Measurements from ENCODE around the gene KAZN. TPM values are rescaled to one million over a fixed set of nuclear protein-coding genes. Genes with fewer than 3 reads are reported as not detected.

The KAZN gene
- polyA plus RNA-seq, 1 donor (not counting 4 experiments of a cell fraction or from before 2014, with no cell fraction given), result 5.9 TPM

DNA sequence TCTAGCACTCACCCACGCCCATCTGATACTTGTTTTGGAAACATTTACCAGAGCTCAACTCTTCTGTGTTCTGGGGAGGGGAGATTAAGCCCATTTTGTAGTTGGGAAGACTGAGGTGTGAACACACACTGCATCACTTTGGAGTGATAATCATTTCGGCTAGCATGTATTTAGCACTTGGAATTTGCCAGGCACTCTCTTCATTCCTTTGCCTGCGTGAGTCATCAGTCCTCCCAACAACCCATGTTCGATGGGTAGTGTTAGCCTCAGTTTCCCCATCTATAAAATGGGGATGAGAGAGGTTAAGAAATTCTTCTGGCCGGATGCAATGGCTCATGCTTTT, 372.3 kb downstream of the KAZN start:
- H3K27ac ChIP-seq (ENCODE audit: control insufficient read depth, insufficient read depth, low read length), result no peak overlapping the region
- no peaks in the 10 kb centered on the region for H3K27me3 ChIP-seq (ENCODE audit: control insufficient read depth, extremely low read depth, insufficient read depth, low read length)
- no peak overlapping the region for H3K4me2 ChIP-seq (ENCODE audit: control insufficient read depth, extremely low read depth, insufficient read depth, low read depth, low read length)
- peaks cover 9% of the 10 kb centered on the region for H3K4me1 ChIP-seq (ENCODE audit: control insufficient read depth, extremely low read depth, insufficient read depth, low read length)
- H3K79me2 ChIP-seq (ENCODE audit: control insufficient read depth, insufficient read depth, low read length), result peaks cover 36% of the 10 kb centered on the region
- no peak for TF ChIP-seq EZH2 (IDR thresholded peaks at IDR 0.05; ENCODE audit: low read length)
- TF ChIP-seq, protein P1, sequence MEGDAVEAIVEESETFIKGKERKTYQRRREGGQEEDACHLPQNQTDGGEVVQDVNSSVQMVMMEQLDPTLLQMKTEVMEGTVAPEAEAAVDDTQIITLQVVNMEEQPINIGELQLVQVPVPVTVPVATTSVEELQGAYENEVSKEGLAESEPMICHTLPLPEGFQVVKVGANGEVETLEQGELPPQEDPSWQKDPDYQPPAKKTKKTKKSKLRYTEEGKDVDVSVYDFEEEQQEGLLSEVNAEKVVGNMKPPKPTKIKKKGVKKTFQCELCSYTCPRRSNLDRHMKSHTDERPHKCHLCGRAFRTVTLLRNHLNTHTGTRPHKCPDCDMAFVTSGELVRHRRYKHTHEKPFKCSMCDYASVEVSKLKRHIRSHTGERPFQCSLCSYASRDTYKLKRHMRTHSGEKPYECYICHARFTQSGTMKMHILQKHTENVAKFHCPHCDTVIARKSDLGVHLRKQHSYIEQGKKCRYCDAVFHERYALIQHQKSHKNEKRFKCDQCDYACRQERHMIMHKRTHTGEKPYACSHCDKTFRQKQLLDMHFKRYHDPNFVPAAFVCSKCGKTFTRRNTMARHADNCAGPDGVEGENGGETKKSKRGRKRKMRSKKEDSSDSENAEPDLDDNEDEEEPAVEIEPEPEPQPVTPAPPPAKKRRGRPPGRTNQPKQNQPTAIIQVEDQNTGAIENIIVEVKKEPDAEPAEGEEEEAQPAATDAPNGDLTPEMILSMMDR (optimal IDR thresholded peaks at IDR 0.05 in 1 of 3, IDR thresholded peaks at IDR 0.05 in 1 of 3, conservative IDR thresholded peaks at IDR 0.05 in 1 of 3; ENCODE audit: extremely low read depth in 1 of 3, insufficient read depth in 2 of 3, low read length in 3 of 3), result no peak
- peaks cover 0 to 12% of the 10 kb centered on the region in 2 experiments for H3K36me3 ChIP-seq (ENCODE audit: control insufficient read depth in 2 of 2, extremely low read depth in 1 of 2, insufficient read depth in 2 of 2, low read length in 2 of 2)
- no peak overlapping the region for H2AFZ ChIP-seq (ENCODE audit: control insufficient read depth, low read length)
- no peak for DNase-seq (ENCODE audit: low read depth, low spot score)
- H3K9me1 ChIP-seq (ENCODE audit: control insufficient read depth, extremely low read depth, insufficient read depth, low read length), result no peaks in the 10 kb centered on the region
- dilution Hi-C loops (cut with MboI; ENCODE audit: extremely low pct_ligation_motif_present, low sequenced_read_pairs), result no loop called here
- no peak for FAIRE-seq
- H4K20me1 ChIP-seq (ENCODE audit: control insufficient read depth, extremely low read depth, insufficient read depth, low read length), result no peaks in the 10 kb centered on the region
- H3K9me3 ChIP-seq (ENCODE audit: control insufficient read depth, low read depth, low read length), result no peaks in the 10 kb centered on the region
- no peak overlapping the region for H3K9ac ChIP-seq (ENCODE audit: control insufficient read depth, extremely low read depth, insufficient read depth, low read length)
- H3K4me3 ChIP-seq (ENCODE audit: control insufficient read depth in 2 of 3, extremely low read depth in 1 of 3, insufficient read depth in 2 of 3, low read depth in 1 of 3, low read length in 3 of 3), result no peak overlapping the region

DNA sequence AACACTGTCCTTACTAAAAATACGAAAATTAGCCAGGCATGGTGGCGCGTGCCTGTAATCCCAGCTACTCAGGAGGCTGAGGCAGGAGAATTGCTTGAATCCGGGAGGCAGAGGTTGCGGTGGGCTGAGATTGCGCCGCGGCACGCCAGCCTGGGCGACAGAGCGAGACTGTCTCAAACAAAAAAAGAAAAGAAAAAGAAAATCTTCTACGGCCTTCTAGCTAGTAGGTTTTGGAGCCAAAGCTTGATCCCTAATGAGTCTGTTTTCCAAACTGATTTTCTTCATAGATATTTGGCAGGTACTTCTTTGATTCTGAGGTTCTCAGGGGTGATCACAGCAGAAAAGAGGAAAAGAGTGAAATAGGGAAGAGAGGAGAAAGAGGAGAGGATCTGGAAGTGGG, 372.7 kb downstream of the KAZN start:
- Histone ChIP-seq H3K4me2 (ENCODE audit: control insufficient read depth, extremely low read depth, insufficient read depth, low read depth, low read length) (no peak overlapping the region), H3K27me3 (ENCODE audit: control insufficient read depth, extremely low read depth, insufficient read depth, low read length) (no peaks in the 10 kb centered on the region), H3K4me1 (ENCODE audit: control insufficient read depth, extremely low read depth, insufficient read depth, low read length) (peaks cover 9% of the 10 kb centered on the region), H3K4me3 (ENCODE audit: control insufficient read depth in 2 of 3, extremely low read depth in 1 of 3, insufficient read depth in 2 of 3, low read depth in 1 of 3, low read length in 3 of 3) (no peak overlapping the region), H3K9me3 (ENCODE audit: control insufficient read depth, low read depth, low read length) (no peaks in the 10 kb centered on the region), H2AFZ (ENCODE audit: control insufficient read depth, low read length) (no peak overlapping the region), H4K20me1 (ENCODE audit: control insufficient read depth, extremely low read depth, insufficient read depth, low read length) (no peaks in the 10 kb centered on the region), H3K9me1 (ENCODE audit: control insufficient read depth, extremely low read depth, insufficient read depth, low read length) (no peaks in the 10 kb centered on the region), H3K27ac (ENCODE audit: control insufficient read depth, insufficient read depth, low read length) (no peak overlapping the region), H3K79me2 (ENCODE audit: control insufficient read depth, insufficient read depth, low read length) (peaks cover 36% of the 10 kb centered on the region), H3K9ac (ENCODE audit: control insufficient read depth, extremely low read depth, insufficient read depth, low read length) (no peak overlapping the region), H3K36me3 (ENCODE audit: control insufficient read depth in 2 of 2, extremely low read depth in 1 of 2, insufficient read depth in 2 of 2, low read length in 2 of 2) (peaks cover 0 to 12% of the 10 kb centered on the region in 2 experiments)
- DNase-seq (ENCODE audit: low read depth, low spot score), result no peak
- TF ChIP-seq EZH2 (IDR thresholded peaks at IDR 0.05; ENCODE audit: low read length), result no peak
- TF ChIP-seq, protein P1 (optimal IDR thresholded peaks at IDR 0.05 in 1 of 3, IDR thresholded peaks at IDR 0.05 in 1 of 3, conservative IDR thresholded peaks at IDR 0.05 in 1 of 3; ENCODE audit: extremely low read depth in 1 of 3, insufficient read depth in 2 of 3, low read length in 3 of 3), result no peak
- dilution Hi-C loops (cut with MboI; ENCODE audit: extremely low pct_ligation_motif_present, low sequenced_read_pairs), result no loop called here
- no peak for FAIRE-seq
